ENCODE measurements around the gene HOXA3. TPM values are rescaled to one million over a fixed set of nuclear protein-coding genes. Genes with fewer than 3 reads are reported as not detected.
A peak's percentile ranks its signal among the peaks of the same experiment; 100 is the strongest.

The HOXA3 gene
- polyA plus RNA-seq, 2 of the 4 experiments (the other 2 are of a cell fraction), result 3.3 to 8.7 TPM

- peak overlapping the region; percentile 91 to 93 for H3K27ac ChIP-seq
- DNase-seq (ENCODE audit: low read depth in 1 of 2, low spot score in 1 of 2) (no peak), FAIRE-seq (no peak), ATAC-seq (peak in 1 of 2 experiments; percentile 52; a peak in 3 of 6 replicates)
- peak overlapping the region; percentile 91 for H3K4me3 ChIP-seq
- H3K4me1 ChIP-seq, result peaks cover 22% of the 10 kb centered on the region
- peak overlapping the region; percentile 82 for H3K4me2 ChIP-seq
- ChIA-PET CTCF (interaction anchor here (1.4 to 3.2 kb wide), 3 partner anchors 11 to 413 kb away, joined by 3 to 20 read pairs (median 4); no protein-coding TSS in a partner anchor), POLR2A (interaction anchor here (1.4 to 1.6 kb wide), 2 partner anchors 12 to 231 kb away, joined by 6 to 8 read pairs; partner anchors contain the start of gene SKAP2)
- WGBS (ENCODE audit: missing lambda C conversion rate), result 45% methylated on average over 32 of the region's 33 CpGs
- no peaks in the 10 kb centered on the region for H3K9me3 ChIP-seq
- TF ChIP-seq RCOR1 (IDR thresholded peaks at IDR 0.05; ENCODE audit: low read depth, low read length), result no peak
- no peak for TF ChIP-seq HES2 (IDR thresholded peaks at IDR 0.05)
- no peak for TF ChIP-seq CEBPB (IDR thresholded peaks at IDR 0.05)
- TF ChIP-seq FOXS1 (CRISPR knock-in tag; IDR thresholded peaks at IDR 0.05), result no peak
- TF ChIP-seq SREBF2 (IDR thresholded peaks at IDR 0.05), result no peak
- no peak for TF ChIP-seq ELK1 (IDR thresholded peaks at IDR 0.05; ENCODE audit: low read depth, low read length)
- TF ChIP-seq NR3C1 (IDR thresholded peaks at IDR 0.05), result no peak
- no peak for TF ChIP-seq ZNF302 (CRISPR knock-in tag; IDR thresholded peaks at IDR 0.05)
- no peak for TF ChIP-seq CHD2 (IDR thresholded peaks at IDR 0.05; ENCODE audit: low read length, partially characterized antibody)
- no peak for TF ChIP-seq HEYL (CRISPR knock-in tag; IDR thresholded peaks at IDR 0.05)
- no peak for TF ChIP-seq EHMT2 (IDR thresholded peaks at IDR 0.05; ENCODE audit: low read depth)
Measured at GRCh38 chr7:27095050-27095896, 57.1 kb downstream of the HOXA3 start.

- Histone ChIP-seq H3K4me3 (no peak overlapping the region), H3K4me1 (peaks cover 22% of the 10 kb centered on the region), H3K27ac (no peak overlapping the region), H3K4me2 (peak overlapping the region; percentile 82), H3K9me3 (no peaks in the 10 kb centered on the region)
- ATAC-seq, result no peak
- no peak for FAIRE-seq
- DNase-seq (ENCODE audit: low read depth in 1 of 2, low spot score in 1 of 2), result no peak
- ChIA-PET CTCF (interaction anchor here (1.0 to 1.5 kb wide), 3 partner anchors 13 to 240 kb away, joined by 3 to 5 read pairs (median 3); no protein-coding TSS in a partner anchor), POLR2A (no interaction called here)
- no peak for TF ChIP-seq GATA3 (IDR thresholded peaks at IDR 0.05; ENCODE audit: borderline replicate concordance)
- TF ChIP-seq KDM1A (IDR thresholded peaks at IDR 0.05; ENCODE audit: low read depth), result no peak
- no peak for TF ChIP-seq E2F6 (IDR thresholded peaks at IDR 0.05; ENCODE audit: borderline replicate concordance, low read depth)
- TF ChIP-seq ESRRA (IDR thresholded peaks at IDR 0.05; ENCODE audit: borderline replicate concordance, low read length), result no peak
- no peak for TF ChIP-seq RFX5 (IDR thresholded peaks at IDR 0.05)
- no peak for TF ChIP-seq NFE2L2 (conservative IDR thresholded peaks at IDR 0.05; ENCODE audit: low read length)
- no peak for TF ChIP-seq ZSCAN20 (CRISPR knock-in tag; IDR thresholded peaks at IDR 0.05)
- TF ChIP-seq CBX8 (IDR thresholded peaks at IDR 0.05), result no peak
- no peak for TF ChIP-seq SMC3 (IDR thresholded peaks at IDR 0.05)
- TF ChIP-seq TP53 (CRISPR knock-in tag; IDR thresholded peaks at IDR 0.05), result no peak
- no peak for TF ChIP-seq CTCF (IDR thresholded peaks at IDR 0.05)
- TF ChIP-seq ELK1 (IDR thresholded peaks at IDR 0.05; ENCODE audit: low read depth, low read length), result no peak
- TF ChIP-seq ZFP36 (IDR thresholded peaks at IDR 0.05; ENCODE audit: borderline replicate concordance, partially characterized antibody), result no peak
- no peak for TF ChIP-seq ZNF302 (CRISPR knock-in tag; IDR thresholded peaks at IDR 0.05)
- TF ChIP-seq TFCP2L1 (CRISPR knock-in tag; IDR thresholded peaks at IDR 0.05), result no peak
- no peak for TF ChIP-seq HOXB5 (CRISPR knock-in tag; IDR thresholded peaks at IDR 0.05)
- WGBS (ENCODE audit: missing lambda C conversion rate), result 96% methylated on average over 29 of the region's 29 CpGs
Measured at GRCh38 chr7:27094304-27095049, 57.9 kb downstream of the HOXA3 start.
